Right renal pelvis (tissue), 4 donors: ENCODE measurements around the gene MCOLN2. TPM values are rescaled to one million over a fixed set of nuclear protein-coding genes. Genes with fewer than 3 reads are reported as not detected.
A peak's percentile ranks its signal among the peaks of the same experiment; 100 is the strongest.
"Not testable (repeated sequence)": the region's sequence is repeated elsewhere in the genome, so short reads cannot be mapped to it uniquely, and the experiment has no call there.

Experiments
- DNase-seq, 4 donors: peaks; one replicate each; pipeline ENCODE4 v3.0.0-alpha.2; 2013; ENCODE audit warnings: low read depth in 4 of 4, low spot score in 3 of 4, missing footprints in 1 of 4
- polyA plus RNA-seq, 4 donors: library from polyadenylated mRNA; unstranded; fragments of 120-200 nt; gene quantifications; one replicate each; pipeline ENCODE4 v1.2.1, GENCODE V29; 2013; ENCODE audit not compliant: insufficient read length in 4 of 4

MCOLN2 gene
- polyA plus RNA-seq, 4 donors, result 0.29 to 1.4 (median 0.62) TPM

GRCh38 chr1:84946631-84947030 is 50.3 kb downstream of the MCOLN2 start:
- no peak for DNase-seq

DNA sequence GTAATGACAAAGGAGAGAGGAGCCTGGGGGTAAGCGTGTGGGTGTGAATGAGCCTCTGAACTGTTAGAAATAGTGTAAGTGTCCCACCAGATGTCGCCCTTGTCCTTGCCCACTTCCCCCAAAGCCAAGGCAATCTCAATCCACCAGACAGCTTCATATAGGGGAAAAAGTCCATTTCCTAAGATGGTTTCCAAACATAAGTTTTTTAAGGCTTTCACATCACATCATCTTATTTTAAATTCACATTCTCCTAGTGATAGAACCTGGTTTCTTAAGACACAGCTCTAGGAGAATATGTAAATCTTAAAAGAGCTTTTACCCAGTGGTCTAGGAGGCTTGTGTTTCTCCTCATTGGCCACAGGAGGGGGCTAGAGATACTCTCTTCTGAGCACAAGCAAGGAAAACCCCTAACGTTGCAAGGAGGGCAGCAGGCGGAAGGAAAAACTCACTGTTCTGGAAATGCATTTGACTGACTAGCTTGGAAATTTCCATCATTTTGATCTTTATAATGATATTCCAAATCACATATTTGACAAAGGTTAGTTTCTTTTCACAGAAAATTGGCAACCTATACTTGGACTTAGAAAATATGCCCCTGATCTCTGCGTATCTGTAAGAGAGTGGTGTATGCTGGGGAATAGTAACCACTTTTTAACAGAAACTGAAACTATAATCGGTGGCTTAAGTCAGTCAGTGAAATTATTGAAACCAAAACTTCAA is 52.0 kb downstream of the MCOLN2 start:
- DNase-seq, result peak; percentile 81 to 89 (median 88)

DNA sequence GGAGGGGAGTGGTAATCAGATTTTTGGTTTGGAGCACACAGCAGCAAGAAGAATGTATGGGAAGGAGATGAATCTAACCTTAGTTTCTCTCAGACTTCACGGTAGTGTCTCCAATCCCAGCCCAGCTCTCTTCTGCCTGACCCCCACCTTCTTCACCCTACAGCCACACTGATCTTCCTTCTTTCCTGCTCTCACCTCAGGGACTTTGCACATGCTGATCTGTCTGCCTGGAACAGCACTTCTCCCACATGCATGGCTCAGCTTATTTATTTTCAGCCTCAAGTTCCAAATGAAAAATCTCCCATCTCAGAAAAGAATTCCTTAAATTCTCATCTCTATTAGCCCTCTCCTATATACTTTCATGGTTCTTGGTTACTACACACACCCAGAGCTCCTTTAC is 55.1 kb downstream of the MCOLN2 start:
- no peak for DNase-seq

- DNase-seq, result no peak
Observed at GRCh38 chr1:84940481-84940880, 56.4 kb downstream of the MCOLN2 start.

DNA sequence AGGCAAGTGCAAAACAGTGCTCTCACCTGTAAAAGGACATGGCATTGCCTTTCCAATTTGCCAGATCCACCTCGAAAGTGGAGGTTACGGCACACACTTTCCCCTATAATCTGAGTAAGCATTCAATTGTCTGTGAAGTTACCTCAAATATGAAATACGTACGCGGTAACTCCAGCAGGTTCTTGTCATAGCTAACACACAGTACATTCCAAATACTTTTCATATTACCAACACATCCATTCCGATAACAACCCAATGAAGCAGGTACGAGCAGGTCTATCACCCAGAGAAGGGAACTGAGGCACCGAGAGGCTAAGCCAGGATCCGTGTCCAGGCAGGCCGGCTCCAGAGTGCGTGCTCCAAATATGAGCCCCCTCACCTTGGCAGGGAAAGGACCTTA is 57.2 kb downstream of the MCOLN2 start:
- DNase-seq, result no peak

DNA sequence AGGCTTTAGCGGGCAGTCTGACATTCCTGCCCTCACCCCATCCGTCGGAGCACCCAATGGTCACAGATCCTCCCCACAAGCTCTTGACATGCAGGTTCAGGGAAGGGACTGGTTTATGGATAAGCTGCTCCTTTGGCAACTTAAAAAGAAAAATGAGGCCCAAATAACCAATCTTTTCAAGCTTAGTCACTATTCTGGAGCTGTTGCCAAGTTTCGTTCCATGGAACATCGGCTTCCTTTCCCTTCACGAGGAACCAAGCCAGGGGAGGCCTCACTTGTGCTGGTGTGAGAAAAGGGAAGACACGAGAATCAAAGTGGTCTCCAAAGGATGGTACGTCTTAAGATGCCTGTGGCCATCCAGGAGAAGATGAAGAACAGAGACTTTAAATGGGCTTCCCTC is 57.8 kb downstream of the MCOLN2 start:
- DNase-seq, result no peak

DNA sequence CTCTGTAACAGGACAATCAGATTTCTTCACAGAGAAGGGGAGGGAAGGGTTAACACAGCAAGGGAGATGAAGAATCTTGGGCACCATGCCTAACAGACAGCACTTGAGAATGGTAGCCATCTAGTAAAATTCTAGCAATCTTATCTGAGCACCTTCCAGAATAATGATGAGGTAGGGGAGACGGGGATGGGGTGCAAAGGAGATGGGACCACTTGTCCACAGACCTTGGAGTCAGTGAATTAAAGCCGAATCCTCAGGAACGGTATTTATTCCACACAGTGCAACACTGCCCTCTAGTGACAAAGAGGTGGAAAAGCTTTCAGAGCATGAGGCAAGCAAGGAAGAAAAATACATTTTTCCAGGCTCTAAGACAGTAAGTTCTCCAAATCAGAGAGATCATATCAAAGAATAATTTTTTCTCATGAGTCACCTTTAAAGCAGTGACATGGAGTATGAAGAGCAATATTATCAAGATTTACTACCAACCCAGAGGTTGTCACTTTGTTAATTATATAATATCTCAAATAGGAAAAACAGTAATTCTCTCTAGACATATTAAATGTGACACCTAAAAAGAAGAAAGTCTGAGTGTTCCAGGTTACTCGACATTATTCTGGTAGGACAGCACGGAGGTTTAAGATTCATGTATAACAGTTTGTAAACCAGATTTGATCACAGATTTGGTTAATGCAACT is 60.6 kb downstream of the MCOLN2 start:
- DNase-seq, result peak; percentile 50 to 65 (median 58)

DNA sequence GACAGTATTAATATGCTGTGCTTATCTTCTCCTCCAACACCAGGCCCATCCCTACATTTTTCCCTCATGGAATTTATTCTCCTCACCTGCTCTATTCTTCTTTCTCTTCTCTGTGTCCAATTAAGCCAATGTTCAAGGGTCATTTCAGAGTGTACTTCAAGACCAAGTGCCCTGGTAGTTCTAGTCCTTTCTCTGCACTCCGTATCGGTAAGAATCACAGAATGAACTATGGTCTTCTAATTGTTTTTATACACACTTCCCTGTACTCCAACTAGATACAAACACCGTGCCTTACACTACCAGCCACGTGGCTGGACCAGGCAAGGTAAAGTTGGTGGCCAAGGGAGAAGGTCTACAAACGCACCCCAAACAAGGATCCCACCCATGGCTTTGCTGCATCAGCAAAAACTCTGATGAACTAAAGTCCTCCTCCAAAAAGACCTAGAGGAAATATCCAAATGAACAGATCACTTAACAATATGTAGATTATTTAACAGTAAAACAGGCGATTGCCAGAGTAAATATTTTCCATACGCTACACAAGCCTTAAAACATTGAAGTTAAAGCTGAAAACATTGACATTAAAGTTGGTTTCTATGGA is 63.8 kb downstream of the MCOLN2 start:
- DNase-seq, result no peak

- DNase-seq, result no peak
Observed at GRCh38 chr1:84930831-84931230, 66.1 kb downstream of the MCOLN2 start.

- DNase-seq, result no peak
Observed at GRCh38 chr1:84930329-84930728, 66.6 kb downstream of the MCOLN2 start.

- no peak for DNase-seq
Observed at GRCh38 chr1:84929581-84929980, 67.3 kb downstream of the MCOLN2 start.

- DNase-seq, result no peak
Observed at GRCh38 chr1:84928979-84929378, 67.9 kb downstream of the MCOLN2 start.

- no peak for DNase-seq
Observed at GRCh38 chr1:84923317-84923716, 73.6 kb downstream of the MCOLN2 start.

GRCh38 chr1:84920159-84920558 is 76.8 kb downstream of the MCOLN2 start:
- DNase-seq, result no peak

DNA sequence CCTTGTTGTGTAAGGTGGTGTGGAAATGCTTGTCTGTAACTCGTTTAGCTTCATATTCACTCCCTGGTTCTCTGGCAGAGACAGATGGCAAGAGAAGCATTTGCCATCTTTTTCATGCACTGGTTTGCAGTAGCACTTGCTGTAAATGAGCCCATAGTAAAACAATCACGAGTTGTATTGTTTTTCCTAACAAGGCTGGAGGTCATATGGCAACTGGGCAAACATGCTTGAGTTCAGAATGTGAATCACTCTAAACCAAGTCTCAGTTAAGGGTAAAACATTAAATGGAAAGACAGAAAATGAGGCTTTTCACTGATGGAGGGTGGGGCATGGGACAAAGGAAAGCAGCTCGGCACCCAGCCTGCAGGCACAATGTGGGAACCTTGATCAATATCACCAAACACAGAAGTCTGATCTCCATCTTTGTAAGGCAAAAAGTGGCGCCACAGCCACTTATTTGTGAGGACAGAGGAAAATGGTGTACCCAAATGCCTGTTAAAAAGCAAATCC is 77.4 kb downstream of the MCOLN2 start:
- no peak for DNase-seq

GRCh38 chr1:84918726-84919336 is 78.1 kb downstream of the MCOLN2 start:
- DNase-seq, result peak in 1 of 4 donors; percentile 13

- DNase-seq, result no peak
Observed at GRCh38 chr1:84916897-84917296, 80.0 kb downstream of the MCOLN2 start.

GRCh38 chr1:84913555-84913892 is 83.4 kb downstream of the MCOLN2 start:
- no peak for DNase-seq

GRCh38 chr1:84912726-84913554 is 84.0 kb downstream of the MCOLN2 start:
- no peak for DNase-seq

GRCh38 chr1:84908746-84909464 is 88.0 kb downstream of the MCOLN2 start:
- not testable (repeated sequence) for DNase-seq
